Measurements from ENCODE around the gene KRT80. TPM values are rescaled to one million over a fixed set of nuclear protein-coding genes. Genes with fewer than 3 reads are reported as not detected.

KRT80 gene
- polyA plus RNA-seq, 4 donors, result 0.97 to 1.1 (median 1.0) TPM

DNA sequence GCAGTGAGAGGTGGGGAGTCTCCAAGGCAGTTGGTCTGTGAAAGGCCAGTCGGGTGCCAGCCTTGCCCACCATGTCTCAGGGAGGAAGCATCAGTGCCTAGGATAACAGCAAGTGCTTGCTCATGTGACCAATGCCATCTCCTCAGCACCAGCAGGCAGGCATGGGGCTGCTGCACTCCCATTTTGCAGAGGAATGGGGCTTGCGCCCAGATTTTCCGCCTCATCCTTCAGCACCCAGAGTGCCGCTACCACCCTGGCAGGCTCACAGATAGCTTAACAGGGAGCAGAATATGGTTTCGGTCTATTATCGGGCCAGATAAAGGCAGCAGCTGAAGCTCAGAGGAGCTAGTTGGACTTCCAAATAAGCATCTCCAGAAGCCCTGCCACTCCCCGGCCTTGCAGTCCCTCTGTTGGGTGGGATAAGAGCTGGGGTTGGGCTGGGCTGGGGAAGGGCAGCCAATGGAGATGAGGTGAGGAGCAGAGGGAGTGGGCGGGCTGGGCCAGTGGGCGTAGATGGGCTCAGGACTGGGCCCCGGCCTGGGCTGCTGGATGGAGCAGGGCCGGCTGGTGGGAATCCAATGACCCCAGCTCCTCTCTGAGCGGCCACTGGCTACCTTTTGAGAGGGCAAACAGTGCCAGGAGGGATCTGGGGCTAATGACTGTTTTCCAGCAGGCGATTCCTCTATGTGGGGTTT is 8.4 kb upstream of the KRT80 start:
- no peak for DNase-seq (ENCODE audit: low read depth in 4 of 4, low spot score in 2 of 4)

DNA sequence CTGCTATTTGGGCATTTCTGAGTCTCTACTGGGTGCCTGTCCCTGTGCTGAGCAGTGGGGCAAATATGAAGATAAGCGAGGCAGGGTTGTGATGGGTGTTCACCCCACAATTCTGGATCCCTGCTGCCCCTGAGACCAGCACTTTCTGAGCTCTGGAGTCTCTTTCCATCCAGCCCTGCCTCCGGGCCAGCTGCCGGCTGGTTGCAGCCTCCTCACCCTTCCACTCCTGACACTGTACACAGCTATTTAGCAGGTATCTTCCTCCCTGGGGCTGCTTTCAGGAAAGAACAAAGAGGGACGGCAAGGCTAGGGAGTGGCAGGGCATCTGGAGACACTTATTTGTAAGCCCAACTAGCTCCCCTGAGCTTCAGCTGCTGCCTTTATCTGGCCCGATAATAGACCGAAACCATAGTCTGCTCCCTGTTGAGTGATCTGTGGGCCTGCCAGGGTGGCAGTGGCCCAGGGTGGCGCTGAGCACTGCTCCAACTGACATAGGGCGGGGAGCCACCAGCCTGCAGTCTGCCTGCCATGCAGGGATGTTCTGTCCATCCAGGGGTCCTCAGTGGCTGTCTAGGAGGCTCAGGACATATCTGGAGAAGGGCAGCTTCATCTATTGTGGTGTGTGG is 7.6 kb upstream of the KRT80 start:
- no peak for DNase-seq (ENCODE audit: low read depth in 4 of 4, low spot score in 2 of 4)

DNA sequence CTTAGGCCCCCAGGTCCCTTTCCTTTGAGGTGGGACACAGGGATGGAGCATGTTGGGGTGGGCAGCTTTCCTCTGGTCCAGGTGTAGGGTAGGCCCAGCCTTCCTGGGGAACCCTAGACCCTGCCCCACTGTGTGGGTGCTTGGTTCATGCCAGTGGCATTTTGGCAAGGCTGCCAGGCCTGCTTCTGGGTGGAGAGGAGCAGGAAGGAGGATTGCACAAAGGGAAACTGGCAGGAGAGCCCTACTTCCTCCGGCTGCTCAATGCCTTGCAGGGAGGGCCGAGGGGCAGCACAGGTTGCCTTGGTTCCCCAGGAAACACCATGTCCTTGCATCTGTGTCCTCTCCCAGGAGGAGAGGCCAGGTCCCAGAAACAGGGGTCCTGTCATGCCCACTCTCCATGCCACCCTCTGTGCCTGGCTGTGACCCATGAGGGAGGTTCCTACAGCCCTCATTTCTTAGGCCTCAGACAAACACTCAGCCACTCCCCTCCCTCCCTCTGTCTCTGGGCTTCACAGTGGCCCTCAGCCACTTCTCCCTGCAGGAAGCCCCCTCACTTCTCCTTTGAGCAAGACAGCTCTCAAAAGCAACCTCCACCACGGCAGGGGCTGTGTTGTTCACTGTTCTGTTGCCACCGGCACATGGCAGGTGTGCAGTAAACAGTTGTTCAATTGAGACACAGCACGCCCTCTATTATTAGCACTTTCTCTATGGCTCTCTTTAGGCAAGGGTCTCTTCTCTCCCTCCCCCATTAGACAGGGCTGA is 6.8 kb upstream of the KRT80 start:
- no peak for DNase-seq (ENCODE audit: low read depth in 4 of 4, low spot score in 2 of 4)

DNA sequence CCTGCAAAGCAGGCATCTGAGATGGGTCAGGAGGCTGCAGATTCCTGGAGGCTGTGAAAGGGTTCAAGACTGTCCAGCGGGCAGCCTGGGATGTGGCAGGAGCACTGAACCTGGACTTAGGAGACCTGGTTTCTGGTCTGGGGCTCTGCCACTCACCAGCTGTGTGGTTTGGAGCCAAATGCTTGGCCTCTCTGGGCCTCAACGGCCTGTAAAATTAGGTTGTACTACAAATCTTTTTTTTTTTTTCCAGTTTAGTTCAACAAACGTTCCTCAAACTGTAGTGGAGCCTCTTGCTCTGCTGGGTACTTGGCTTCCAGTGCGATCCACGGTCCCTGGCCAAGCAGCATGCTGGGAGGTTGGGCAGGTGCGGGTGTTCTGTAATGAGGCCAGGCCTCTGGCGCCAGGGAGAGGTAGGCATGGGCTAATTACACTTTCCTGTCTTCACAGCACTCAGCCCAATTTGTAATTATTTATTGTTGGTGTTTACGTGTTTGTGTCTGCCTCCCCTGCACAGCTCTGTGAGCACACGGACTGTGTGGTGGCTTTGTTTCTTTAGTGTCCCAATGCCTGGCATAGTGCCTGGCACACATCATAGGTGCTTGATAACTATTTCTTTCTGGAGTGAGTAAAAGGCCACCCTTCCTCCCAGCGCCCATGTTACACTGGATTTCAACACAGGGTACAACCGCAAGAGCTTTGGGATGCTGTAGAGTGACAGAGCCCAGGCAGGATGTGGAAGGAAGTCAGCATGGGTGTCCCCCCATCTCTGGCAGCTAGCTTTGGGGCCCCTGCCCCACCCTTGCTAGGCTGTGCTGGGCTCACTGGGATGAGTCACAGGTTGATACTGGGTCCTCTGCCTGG is 5.8 kb upstream of the KRT80 start:
- DNase-seq (ENCODE audit: low read depth in 4 of 4, low spot score in 2 of 4), result no peak

DNA sequence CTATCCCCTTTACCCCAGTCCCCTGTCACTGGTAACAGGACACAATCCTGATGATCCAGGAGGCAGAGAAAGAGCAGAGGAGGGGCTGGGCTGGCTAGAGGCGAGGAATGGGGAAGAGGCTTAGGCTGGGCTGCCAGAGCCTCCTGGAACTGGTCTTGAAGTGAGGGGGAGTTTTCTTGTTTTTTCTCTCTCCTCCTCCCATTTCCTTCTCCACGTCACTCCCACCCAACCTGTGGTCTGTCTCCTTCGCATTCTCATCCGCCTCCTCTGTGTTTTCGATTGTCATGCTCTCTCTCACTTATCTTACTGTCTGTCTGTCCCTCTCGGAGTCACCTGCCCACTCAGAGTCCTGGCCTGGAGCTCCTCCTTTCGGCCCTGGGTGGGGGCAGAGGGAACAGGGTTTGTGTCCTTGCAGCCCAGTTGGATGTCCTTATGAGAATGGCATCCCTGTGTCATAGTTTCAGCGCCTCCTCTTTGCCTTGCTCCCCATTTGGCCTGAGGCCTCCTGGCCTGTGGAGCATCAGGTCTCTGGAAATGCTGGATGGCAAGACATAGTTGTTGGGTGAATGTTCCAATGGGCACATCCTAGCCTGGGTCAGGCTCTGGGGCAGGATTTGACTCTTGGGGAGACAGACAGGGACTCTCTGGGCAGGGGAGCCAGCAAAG is 3.4 kb upstream of the KRT80 start:
- DNase-seq (ENCODE audit: low read depth in 4 of 4, low spot score in 2 of 4), result peak in 1 of 4 donors; percentile 61

DNA sequence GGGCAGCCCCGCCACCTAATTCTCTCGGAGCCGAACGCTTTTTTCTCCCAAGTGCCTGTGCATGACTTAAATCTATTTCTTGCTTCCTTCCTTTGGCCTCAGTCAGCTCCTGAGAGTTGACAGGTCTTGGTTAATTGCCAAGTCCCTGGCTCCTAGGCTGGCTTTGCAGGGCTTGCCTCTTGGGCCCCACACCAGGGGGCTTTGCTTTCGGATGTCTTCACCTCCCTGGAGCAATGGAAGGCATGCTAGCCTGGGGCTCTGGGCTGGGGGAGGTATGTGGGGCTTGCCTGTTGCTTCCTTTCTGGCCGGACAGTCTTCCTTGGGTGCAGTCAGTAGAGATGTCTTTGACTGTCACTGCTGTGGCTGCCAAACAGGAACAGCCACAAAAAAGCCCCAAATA is 2.2 kb upstream of the KRT80 start:
- DNase-seq (ENCODE audit: low read depth in 4 of 4, low spot score in 2 of 4), result no peak

DNA sequence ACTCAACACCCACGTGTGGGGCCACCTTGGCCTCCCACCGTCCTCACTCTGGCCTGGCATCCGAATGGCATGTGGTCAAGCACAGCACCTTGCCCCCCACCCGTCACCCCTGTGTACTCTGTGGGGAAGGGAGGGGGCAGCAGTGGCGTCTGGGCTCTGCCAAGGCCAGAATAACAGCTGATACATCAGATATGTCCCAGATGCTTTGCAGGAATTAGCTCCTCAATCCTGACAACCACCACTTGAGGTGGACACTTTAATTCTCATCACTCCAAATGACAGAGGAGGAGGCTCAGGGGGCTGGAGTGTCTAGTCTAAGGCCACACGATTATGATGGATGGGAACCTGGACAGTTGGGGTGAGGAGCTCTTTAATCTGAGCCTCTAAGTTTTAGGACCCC is 1.7 kb upstream of the KRT80 start:
- DNase-seq (ENCODE audit: low read depth in 4 of 4, low spot score in 2 of 4), result no peak

DNA sequence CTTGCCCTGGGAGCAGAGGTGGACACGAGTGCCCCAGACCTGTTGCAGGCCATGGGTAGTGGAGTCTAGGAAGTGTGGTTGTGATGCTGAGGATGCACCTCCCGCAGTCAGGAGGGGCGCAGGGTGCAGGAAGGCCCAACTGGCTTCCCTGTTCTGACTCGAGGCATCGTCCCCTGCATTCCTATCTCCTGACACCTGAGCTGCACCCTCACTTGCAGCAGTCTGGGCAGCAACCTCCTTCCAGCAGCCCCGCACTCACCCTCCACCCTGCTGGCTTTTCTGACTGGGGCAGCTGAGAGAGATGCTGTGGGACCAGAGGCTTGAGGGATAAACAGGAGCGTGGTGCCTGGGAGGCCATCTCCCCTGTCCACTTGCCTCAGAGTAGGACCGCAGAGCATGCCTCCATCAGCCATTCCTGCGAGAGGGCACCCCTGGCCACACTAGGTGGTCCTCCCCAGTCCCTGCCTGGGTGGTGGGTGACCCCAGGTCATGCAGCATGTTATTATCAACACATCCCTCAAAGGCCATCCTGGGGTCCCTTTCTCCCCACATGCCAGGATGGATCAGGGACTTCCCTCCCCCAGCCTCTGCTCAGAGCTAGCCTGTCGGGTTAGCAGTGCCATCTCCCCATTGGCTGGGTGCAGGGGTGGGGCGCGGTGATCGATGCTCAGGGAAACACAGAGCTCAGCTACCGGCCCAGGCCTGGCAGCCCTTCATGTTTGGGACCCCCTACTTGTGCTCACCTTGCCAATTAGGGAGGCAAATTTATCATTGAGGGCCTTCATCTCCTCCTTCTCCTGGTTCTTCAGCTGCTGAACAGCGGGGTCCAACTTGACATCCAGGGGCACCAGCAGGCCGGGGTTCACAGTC is 719 bp downstream of the KRT80 start:
- DNase-seq (ENCODE audit: low read depth in 4 of 4, low spot score in 2 of 4), result no peak

DNA sequence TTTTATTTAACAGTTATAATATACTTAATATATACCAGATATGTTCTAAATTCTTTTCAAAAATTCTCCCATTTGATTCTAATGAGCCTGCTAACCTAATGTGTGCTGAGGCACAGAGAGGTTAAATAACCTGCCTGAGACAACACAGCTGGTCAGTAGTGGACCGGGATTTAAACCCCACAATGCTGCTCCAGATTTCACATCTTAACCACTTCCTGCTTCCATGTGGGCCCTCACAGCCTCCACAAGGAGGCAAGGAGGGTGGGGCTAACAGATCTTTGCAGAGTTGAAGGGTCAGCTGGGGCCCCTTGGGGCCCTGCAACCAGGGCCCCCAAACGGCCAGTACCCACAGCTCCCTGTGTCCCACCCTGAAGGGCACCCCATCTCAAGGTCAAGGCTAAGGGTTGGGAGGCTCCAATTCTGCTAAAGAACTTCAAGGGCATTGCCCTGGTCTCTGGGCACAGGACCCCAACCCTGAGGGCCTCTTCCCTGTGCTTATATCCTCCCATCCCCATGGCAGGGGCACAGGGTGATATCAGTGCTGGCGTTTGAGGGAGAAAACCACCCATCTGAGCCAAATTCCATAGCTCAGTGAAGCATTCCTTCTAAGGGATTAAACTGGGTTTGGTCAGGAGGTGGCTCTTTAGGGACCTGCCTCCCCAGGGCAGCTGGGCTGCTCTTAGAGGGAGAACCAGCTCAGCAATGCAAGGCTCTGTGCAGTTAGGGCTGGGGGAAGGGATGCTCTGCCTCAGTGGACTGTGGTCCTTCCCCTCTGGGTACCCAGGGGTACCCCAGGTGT is 2.2 kb downstream of the KRT80 start:
- no peak for DNase-seq (ENCODE audit: low read depth in 4 of 4, low spot score in 2 of 4)

DNA sequence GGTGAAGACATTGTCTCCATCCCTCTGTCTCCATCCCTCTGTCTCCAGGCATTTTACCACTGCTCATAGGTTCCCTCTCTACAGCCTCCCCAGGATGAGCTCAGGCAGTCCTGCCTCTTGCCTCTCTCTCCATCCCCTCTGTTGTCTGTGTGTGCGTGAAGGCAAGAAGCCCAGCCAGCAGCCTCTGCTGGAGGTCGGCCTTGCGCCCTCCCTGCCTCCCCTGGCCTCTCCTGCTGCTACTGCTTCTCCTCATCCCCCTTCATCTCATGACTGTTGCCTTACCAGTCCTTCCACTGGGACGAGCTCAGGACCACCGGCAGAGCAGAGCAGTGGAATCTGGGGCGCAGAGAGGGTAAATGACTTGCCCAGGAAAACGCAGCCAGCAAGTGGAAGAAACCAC is 3.2 kb downstream of the KRT80 start:
- DNase-seq (ENCODE audit: low read depth in 4 of 4, low spot score in 2 of 4), result no peak

DNA sequence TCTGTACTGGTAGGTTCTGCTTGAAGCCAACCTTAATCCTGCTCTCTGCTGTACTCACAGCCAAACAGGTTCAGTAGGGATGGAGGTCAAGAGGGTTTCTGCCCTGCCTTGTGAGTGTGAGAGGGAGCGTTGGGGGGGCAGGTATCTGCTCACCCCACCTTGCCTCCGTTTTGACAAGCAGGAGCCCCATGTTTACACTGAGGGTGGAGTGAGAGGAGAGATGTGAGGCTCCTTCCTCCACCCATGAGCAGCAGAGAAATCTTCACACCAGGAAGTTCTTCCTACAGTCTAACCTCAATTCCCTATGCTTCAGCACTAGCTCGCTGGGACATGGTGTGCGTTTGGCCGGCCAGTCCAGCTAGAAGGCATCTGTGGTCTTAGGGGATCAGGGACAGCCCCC is 4.2 kb downstream of the KRT80 start:
- DNase-seq (ENCODE audit: low read depth in 4 of 4, low spot score in 2 of 4), result no peak

DNA sequence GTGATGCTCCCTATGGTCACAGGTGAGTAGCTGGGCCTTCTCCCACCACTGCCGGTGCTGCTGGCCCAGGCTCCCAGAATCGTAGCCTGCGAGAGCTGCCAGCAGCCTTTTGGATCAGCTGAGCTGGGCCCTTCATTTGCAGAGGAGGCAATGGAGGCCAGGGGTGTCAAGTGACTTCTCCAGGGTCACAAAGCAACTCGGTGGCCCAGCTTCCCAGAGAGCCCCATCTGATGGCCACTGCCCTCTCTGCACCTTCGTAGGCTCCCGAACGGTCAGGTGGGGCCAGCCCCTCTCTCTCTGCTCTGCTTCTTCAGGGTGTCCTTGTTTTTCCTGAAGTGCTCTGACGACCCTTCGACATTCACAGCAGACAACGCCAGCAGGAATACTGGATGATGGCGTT is 4.6 kb downstream of the KRT80 start:
- DNase-seq (ENCODE audit: low read depth in 4 of 4, low spot score in 2 of 4), result no peak

DNA sequence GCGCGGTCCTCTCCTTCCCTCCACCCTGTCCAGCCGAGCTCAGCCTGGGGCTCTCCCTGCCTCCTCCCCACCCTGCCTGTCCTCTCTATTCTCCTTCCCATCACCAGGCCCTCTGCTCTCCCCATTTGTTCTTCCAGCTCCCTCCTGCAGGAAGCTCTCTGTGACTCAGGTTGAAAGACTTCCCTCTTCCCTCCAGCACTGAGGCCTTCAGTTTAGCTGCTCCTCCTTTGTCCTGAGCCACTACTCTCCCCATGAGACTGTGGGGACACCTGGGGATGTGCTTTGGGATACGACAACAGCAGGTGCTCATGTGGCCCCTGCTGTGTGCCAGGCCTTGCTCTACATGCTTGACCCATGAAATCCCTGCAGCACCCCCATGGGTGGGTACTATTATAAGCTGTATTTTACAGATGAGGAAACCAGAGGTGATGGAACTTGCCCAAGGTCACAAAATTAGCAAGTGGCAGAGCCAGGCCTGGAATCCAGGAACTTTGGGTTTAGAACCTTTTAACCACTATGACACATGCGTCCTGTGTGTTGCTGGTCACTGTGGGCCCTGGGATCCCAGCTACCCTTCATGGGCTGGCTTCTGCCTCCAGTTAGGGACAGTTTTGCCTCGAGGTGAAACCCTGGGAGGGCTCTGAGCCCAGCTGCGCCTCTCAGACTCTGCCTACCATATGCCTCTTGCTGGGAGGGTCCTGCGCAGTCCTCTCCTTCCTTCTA is 5.5 kb downstream of the KRT80 start:
- DNase-seq (ENCODE audit: low read depth in 4 of 4, low spot score in 2 of 4), result no peak

DNA sequence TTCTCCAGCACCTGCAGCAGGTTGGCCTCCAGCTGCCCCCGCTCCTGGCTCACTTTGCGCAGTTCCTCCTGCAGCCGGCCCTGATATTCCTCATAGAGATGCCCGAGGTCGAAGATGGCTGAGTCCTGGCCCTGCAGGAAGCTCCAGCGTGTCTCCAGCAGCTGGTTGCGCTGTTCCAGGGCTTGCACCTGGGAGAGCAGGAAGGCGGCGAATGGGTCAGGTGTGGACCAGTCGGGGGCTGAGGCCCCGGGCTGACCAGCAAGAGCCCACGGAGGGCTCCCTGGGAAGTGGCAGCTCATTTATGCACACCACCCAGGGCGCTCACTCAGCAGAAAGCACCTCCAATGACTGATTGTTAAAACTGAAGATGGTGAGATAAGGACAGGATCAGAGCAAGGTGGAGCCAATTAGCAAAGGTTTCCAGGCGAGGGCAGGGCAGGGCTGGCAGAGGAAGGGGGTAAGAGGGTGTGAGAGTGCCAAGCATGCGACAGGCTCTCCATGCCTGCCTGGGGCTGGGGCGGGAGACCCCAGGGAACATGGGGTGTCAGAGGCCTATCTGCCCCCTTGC is 6.3 kb downstream of the KRT80 start:
- DNase-seq (ENCODE audit: low read depth in 4 of 4, low spot score in 2 of 4), result no peak

DNA sequence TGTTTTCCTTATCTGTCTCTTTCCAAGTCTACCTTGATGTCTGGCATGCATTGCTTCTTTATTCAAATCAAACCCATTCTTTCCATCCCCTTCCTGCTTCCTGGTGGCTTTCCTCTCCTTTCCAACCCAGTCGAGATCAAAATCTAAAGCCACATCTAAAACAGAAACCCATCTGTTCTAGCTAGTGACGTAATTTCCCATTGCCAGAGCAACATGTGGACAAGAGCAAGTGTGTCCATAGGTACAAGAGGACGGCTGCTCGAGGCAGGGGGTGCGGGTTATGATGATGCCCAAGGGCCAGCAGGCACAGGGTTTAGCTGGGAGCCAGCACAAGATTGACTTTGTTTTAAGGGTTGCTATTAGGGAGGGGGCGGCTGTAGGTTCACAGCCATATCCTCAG is 7.0 kb downstream of the KRT80 start:
- no peak for DNase-seq (ENCODE audit: low read depth in 4 of 4, low spot score in 2 of 4)

DNA sequence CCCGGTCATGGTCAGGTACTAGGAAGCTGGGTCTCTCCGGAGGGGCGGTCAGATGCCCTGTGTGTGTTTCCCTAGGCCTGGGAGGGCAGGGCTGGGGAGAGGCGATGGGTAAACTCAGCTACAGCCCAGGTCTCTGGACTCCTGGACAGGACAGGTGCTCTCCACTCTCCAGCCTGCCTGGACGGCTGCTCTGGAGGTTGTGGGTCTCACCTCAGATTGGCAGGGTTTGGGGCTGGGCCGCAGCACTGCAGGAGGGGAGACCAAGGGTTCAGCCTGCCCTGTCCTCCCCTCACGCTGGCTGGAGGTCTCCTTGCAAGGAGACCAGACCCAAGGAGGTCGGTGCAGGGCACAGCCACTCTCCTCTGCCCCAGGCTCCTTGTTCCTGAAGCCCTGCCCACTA is 7.8 kb downstream of the KRT80 start:
- DNase-seq (ENCODE audit: low read depth in 4 of 4, low spot score in 2 of 4), result no peak

DNA sequence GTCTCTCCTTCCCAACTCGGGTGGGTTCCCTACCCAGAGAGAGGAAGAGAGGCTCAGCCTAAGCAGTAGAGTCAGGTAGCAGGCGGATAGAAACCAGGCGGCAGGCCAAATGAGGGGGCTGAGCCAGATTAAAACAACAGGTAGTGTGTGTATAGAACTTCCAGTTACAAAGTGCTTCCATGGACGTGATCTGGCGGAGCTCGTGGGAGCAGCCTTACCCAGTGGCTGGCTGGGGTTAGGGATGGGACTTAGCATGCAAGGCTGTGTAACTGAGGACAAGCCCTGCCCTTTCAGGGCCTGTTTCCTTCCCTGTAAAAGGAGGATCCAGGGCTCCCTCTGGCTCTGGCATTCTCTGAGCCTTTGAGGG is 8.3 kb downstream of the KRT80 start:
- no peak for DNase-seq (ENCODE audit: low read depth in 4 of 4, low spot score in 2 of 4)
